Activated CD4-positive, alpha-beta T cell treated with anti-CD3 and anti-CD28 coated beads for 1 hour (primary cell): ENCODE data around the gene AP3D1.
"Not testable (repeated sequence)": the region's sequence is repeated elsewhere in the genome, so short reads cannot be mapped to it uniquely, and the experiment has no call there.

Source experiments
- DNase-seq: peaks from one replicate; pipeline ENCODE4 v3.0.0-alpha.2; 2020

The AP3D1 gene

GRCh38 chr19:2149980-2150793, 1.2 kb downstream of the AP3D1 start:
- DNase-seq = no peak

DNA sequence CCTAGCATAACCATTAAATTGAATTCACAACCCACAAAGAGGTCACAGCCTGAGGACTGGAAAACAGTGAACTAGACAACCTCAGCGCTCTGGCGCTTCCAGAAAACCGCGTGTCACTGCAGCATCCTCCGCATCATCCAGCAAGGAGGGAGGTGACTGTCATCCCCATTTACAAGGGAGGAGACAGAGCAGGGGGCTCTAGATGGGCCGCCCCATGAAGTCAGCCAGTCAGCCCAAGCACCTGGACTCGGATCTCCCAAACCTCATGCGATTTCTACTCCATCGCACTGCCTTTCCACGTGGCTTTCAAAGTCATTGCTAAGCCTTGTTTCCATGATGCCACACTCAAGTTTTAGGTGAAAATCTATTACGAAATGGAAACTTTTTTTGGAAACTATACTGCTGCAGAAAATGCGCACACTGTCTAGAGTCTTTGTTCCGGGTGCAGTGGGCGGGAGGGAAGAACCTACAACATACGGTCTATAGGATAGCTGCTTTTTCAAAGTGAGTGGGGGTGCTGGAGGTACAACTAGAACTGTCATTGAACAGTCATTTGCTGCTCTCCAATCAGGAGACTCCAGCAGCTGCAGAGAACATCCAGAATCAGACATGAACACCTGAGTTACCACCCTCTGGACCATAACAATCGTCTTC, 2.8 kb downstream of the AP3D1 start:
- DNase-seq = no peak

DNA sequence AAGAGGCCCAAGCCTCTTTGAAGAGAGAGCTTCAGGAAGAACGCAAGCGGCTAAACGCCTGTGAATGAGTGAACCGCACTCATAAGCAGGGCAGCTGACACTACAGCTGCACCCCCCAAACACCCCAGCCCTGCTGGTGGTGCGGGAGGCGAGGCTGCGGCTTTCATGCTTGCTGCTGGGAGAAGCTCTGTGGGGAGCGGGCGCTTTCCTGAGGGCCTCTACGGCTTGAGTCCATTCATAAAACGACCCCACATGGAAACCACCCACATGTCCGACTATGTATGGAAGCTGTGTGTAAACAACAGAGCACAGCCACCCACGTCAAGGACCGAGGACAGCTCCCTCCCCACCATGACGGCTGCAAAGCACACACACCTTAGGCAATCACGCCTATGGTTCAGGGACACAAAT, 5.5 kb downstream of the AP3D1 start:
- DNase-seq = no peak

DNA sequence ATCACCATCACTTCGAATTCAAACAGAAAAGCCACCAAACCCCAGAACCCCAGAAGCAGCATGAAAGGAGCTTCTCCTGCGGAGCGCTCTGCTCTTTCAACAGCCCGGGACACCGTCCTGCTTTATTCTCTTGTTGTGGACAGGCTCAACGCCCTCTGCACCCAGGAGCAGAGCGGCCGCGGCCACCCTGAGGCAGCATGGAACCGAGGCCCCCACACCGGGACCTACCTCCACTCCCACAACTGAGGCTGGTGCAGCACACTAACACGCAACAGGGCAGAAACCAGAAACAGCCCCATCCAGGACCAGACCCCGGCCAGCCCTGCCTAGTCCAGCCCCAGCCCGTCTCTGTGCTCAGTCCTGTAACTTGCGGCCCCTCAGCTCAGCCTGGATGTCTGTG, 7.2 kb downstream of the AP3D1 start:
- DNase-seq = no peak

DNA sequence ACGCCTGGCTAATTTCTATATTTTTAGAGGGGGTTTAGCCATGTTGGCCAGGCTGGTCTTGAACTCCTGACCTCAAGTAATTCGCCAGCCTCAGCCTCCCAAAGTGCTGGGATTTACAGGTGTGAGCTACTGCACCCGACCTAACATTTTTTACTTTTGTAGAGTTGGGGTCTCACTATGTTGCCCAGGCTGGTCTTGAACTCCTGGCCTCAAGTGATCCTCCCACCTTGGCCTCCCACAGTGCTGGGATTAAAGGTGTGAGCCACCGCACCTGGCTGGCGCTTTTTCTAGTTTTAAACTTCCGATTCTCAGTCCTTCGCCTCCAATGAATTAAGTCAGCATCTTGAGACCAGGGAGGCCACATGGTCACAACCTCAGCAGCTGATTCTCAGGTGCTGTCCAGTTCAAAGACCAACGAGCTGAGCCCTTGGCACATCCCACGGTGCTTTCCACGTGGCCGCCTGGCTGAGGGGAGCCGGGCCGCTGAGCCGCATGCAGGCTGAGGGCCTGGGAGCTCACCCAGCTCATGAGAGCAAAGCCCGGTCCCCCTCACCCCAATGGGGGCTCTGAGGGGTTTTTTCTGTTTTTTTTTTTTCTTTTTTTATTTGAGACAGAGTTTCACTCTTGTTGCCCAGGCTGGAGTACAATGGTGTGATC, 9.1 kb downstream of the AP3D1 start:
- DNase-seq = no peak

- no peak for DNase-seq
Measured at GRCh38 chr19:2140138-2140569, 11.2 kb downstream of the AP3D1 start.

DNA sequence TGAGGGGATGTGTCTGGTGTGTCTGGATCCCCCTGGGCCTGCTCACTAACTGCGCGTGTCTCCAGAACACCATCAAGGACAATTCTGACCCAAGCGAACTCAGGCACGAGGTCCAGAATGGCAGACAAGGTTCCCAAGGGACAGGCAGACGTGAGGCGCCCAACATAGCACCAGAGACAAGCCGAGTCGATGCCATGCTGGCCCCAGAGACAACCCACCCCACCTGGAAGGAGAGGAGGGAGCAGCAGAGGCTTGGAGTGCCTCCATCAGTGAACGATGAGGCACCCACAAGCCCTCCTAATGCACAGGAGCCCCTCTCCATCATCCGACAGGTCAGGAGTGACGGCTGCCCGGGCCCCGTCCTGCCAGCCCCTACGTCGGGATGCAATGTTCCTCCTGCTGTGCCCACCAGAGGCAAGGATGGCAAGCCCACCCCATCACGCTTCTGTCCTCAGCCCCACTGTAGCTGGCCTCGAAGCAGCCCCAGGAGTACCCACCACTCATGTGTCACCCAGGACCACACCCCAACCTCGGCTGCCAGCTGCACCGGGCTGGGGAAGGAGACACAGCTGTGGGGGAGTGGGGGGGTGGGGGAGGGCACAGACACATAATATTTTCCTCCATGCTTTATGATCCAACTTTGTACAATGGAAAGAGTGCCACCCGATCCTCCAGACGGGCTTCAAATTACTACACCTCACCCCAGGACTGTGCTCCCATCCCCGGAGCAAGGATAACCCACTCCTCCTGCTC, 11.8 kb downstream of the AP3D1 start:
- DNase-seq = no peak

- no peak for DNase-seq
Measured at GRCh38 chr19:2138061-2138728, 13.2 kb downstream of the AP3D1 start.

DNA sequence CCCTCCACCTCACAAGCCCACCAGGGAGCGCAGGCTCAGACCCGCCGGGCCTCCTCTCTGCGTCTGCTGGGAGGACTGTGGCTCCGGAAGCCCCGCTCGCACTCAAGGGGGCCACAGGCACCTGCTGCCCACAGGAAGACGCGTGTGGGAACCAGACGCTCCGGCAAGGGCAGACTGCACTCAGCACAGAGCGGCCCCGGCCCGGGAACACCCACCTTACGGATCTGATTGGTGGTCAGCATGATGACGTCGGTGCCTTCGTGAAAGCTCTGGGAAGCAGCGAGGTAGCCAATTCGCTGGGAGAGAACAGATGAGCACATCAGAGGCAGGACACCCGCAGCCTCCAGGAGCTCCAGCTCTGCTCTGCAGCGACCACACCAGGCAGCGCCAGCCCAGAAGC, 14.6 kb downstream of the AP3D1 start:
- DNase-seq = no peak

DNA sequence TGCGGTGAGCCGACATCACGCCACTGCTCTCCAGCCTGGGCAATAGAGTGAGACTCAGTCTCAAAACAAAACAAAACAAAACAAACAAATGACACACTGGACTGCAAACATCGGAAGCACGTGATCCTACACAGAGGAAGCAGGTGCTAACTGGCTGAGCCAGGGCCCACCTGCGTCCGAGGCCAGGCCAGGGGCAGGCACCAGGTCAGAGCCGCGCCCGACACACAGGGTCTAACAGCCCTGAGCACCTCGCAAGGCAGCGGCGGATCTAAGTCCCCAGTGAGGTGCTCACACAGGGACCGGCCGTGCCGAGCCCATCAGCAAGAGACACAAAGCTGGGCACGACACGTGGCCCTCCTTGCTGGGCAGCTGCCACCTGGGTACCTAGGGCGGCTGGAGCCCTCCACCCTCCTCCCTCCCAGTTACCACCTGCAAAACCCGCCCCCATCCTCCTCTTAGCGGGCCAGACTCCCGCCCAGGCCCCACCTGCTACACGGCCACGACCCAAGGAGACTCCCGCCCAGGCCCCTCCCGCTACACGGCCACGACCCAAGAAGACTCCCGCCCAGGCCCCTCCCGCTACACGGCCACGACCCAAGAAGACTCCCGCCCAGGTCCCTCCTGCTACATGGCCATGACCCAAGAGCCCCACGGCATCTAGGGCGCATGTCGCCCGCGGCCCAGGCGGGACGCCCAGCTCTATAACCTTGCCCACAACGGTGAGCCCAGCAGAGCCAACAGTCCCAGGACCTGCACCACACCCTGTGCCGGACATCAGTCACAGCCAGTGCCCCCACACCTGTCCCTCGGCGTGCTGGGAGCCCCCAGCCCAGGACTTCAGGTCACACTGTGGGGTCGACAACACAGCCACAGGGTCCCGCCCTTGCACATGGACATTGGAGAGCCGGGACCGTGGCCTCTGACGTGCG, 15.6 kb downstream of the AP3D1 start:
- no peak for DNase-seq

DNA sequence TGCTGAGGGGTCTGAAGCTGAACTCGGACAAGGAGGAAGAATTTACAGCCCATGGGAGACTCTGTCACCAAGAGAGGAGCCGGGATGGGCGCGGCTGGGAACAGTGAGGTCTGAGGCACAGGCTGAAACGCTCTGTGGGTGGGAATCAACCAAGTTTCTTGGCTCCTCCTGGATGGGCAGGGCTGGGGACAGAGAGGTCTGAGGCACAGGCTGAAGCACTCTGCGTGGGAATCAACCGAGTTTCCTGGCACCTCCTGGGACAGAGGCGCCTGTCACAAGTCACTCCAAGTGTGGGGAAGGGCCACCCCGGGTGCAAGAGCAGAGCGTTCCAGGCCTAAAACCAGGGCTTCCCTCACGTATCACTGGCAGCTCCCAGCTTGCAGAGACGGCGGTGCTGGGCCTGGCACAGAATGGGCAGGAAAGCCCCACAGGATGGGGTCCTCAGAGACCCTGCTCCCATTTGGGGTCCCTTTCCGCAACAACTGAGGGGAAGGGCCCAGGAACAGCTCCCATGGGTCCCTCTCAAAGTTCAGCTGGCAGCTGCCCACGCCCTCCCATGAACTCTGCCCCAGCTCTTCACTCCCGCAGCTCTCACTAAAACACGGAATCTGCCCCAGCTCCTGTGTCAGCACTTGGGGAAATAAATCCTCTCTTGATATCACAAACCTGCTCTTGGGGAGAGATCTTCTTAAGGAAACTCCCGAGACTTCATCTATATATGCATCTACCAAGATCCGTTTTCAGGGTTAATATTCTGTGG, 18.5 kb downstream of the AP3D1 start:
- DNase-seq = no peak

DNA sequence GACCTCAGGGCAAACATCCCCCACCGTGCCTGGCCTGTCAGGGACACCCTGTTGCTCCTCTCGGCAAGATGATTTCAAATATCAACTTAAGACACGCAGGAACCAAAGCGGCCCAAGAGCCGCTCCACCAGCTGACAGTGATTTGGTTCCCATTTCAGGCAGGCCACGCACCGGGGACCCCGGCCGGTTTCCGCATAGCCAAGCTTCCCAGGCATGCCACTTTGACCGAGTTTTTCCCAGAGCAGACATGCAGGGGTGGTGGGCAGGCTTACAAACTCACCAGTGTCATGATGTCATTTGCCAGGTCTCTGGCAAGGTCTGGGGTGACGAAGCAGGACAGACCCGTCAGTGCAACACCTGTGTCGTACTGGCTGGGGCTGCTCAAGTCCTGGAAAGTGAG, 19.2 kb downstream of the AP3D1 start:
- DNase-seq = no peak

DNA sequence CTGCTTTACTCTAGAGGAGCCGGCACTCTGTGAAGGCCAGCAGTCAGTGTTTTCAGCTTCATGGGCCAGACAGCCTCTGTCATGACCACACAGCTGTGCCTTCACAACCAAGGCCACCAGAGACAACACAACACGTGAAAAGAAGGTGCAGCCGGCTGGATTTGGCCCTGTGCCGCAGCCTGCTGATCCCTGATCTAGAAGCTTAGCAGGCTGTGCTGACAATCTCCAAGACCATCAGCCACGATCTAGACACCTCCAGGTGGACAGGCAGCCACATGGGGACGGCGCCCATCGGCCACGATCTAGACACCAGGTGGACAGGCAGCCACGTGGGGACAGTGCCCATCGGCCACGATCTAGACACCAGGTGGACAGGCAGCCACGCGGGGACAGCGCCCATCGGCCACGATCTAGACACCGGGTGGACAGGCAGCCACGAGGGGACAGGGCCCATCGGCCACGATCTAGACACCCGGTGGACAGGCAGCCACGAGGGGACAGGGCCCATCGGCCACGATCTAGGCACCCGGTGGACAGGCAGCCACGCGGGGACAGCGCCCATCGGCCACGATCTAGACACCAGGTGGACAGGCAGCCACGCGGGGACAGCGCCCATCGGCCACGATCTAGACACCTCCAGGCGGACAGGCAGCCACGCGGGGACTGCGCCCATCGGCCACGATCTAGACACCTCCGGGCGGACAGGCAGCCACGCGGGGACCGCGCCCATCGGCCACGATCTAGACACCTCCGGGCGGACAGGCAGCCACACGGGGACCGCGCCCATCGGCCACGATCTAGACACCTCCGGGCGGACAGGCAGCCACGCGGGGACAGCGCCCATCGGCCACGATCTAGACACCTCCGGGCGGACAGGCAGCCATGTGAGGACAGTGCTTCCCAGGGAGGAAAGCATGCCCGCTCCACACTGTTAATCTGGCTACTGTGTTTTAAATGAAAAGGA, 20.1 kb downstream of the AP3D1 start:
- DNase-seq = not testable (repeated sequence)

GRCh38 chr19:2129892-2130770, 21.2 kb downstream of the AP3D1 start:
- DNase-seq = no peak

GRCh38 chr19:2129486-2129885, 21.9 kb downstream of the AP3D1 start:
- no peak for DNase-seq

GRCh38 chr19:2129022-2129421, 22.3 kb downstream of the AP3D1 start:
- DNase-seq = no peak

GRCh38 chr19:2128252-2128651, 23.1 kb downstream of the AP3D1 start:
- DNase-seq = not testable (repeated sequence)

GRCh38 chr19:2127758-2128157, 23.6 kb downstream of the AP3D1 start:
- DNase-seq = no peak
